Measurements from ENCODE around the gene FRMD1. TPM values are rescaled to one million over a fixed set of nuclear protein-coding genes. Genes with fewer than 3 reads are reported as not detected.

Gene FRMD1
- total RNA-seq, 3 donors from 2014 or later (not counting 1 experiment from before 2014, with no cell fraction given), result not detected

- intact Hi-C loops (cut with micrococcal nuclease), result no loop called here
Observed at GRCh38 chr6:168100011-168100802, 21.2 kb upstream of the FRMD1 start.

DNA sequence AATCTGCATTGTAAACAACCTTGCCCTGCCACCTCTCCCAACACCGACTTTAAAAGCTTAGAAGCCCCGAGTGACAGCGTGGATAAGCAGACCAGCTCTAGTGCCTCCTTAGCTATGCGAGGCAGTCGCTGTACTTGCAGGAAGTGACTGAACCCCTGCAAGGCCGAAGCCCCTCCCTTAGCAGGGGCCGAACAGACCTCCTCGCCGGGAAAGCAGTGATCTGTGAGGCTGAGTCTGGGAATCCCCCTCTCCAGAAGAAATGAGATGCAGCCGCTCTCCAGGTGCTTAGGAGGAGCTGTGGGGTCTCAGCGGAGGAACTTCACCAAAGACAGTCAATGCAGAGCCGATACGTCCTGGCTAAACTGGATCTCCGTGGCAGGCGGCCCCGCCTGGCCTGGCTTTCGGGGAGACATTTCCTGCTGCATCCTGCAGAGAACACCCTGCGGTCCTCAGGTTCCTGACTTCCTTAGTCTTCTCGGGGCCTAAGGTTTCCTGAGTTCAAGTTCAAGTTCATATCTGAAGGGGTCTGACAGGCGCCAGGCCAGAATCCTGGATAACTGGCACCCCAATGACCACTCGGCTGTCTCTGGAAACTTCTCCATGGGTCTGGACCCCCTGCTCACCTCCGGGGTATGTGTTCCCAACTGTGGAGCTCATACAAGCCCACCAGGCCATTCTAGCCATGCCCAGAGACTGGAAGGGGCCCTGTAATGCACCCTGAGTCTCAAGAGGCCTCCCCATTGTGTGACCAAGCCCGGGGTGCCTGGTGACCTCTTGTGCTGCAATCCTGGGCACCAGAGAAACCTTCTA is 20.4 kb upstream of the FRMD1 start:
- ATAC-seq (no peak), DNase-seq (no peak)

More at GRCh38 chr6:168100011-168100802, 21.2 kb upstream of the FRMD1 start:
- no peak overlapping the region for H3K4me3 ChIP-seq (ENCODE audit: low read length)
- no peaks in the 10 kb centered on the region for H3K36me3 ChIP-seq (ENCODE audit: control insufficient read depth, insufficient read depth, low read length)
- H3K27me3 ChIP-seq (ENCODE audit: control insufficient read depth, insufficient read depth, low read length), result peaks cover 3% of the 10 kb centered on the region
- Mint-ChIP-seq H3K4me3 (no peak overlapping the region), H3K27me3 (ENCODE audit: low read depth in 2 of 2) (peaks cover 21 to 23% of the 10 kb centered on the region in 2 donors), H3K9me3 (no peaks in the 10 kb centered on the region), H3K36me3 (no peaks in the 10 kb centered on the region), H3K27ac (no peak overlapping the region), H3K4me1 (no peaks in the 10 kb centered on the region)
- 78% methylated on average over 23 of the region's 26 CpGs for WGBS (ENCODE audit: insufficient coverage)
- TF ChIP-seq, protein P1, sequence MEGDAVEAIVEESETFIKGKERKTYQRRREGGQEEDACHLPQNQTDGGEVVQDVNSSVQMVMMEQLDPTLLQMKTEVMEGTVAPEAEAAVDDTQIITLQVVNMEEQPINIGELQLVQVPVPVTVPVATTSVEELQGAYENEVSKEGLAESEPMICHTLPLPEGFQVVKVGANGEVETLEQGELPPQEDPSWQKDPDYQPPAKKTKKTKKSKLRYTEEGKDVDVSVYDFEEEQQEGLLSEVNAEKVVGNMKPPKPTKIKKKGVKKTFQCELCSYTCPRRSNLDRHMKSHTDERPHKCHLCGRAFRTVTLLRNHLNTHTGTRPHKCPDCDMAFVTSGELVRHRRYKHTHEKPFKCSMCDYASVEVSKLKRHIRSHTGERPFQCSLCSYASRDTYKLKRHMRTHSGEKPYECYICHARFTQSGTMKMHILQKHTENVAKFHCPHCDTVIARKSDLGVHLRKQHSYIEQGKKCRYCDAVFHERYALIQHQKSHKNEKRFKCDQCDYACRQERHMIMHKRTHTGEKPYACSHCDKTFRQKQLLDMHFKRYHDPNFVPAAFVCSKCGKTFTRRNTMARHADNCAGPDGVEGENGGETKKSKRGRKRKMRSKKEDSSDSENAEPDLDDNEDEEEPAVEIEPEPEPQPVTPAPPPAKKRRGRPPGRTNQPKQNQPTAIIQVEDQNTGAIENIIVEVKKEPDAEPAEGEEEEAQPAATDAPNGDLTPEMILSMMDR (IDR thresholded peaks at IDR 0.05), result no peak
- no peaks in the 10 kb centered on the region for H3K9me3 ChIP-seq (ENCODE audit: control insufficient read depth, insufficient read depth, low read length)
- ATAC-seq (no peak), DNase-seq (no peak)
- no peaks in the 10 kb centered on the region for H3K4me1 ChIP-seq (ENCODE audit: control insufficient read depth, insufficient read depth, low read length)
- no peak overlapping the region for H3K27ac ChIP-seq (ENCODE audit: low read length)

DNA sequence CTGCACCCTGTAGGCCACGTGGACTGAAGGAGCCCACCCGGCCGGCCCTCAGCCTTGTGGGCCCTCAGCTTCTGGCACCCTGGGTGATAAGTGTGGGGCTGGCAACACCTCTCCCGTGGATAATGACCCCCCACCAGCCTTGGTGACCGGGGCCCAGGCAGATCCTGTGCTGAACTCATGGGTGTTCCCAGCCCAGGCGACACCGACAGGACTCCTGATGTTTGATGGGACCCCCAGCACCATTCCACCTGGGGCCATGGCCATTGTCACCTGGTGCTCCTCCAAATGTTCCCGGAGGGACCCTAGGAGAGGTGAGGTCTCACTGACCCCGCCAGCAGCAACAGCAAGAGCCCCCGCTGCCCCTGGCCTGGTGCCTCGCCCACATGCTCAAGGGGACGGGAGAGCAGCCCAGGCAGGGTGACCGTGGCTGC is 19.4 kb upstream of the FRMD1 start:
- TF ChIP-seq, protein P1 (IDR thresholded peaks at IDR 0.05), result no peak
- no peaks in the 10 kb centered on the region for H3K9me3 Mint-ChIP-seq
- DNase-seq (no peak), ATAC-seq (no peak)
- intact Hi-C loops (cut with micrococcal nuclease), result no loop called here
- H3K36me3 ChIP-seq (ENCODE audit: control insufficient read depth, insufficient read depth, low read length), result no peaks in the 10 kb centered on the region
- no peak overlapping the region for H3K27ac ChIP-seq (ENCODE audit: low read length)
- H3K4me1 ChIP-seq (ENCODE audit: control insufficient read depth, insufficient read depth, low read length), result no peaks in the 10 kb centered on the region
- H3K27me3 Mint-ChIP-seq (ENCODE audit: low read depth in 2 of 2), result peaks cover 19% of the 10 kb centered on the region in 2 donors
- WGBS (ENCODE audit: insufficient coverage), result 88% methylated on average over 13 of the region's 13 CpGs
- H3K36me3 Mint-ChIP-seq, result no peaks in the 10 kb centered on the region
- no peaks in the 10 kb centered on the region for H3K4me1 Mint-ChIP-seq
- no peak overlapping the region for H3K27ac Mint-ChIP-seq
- H3K4me3 ChIP-seq (ENCODE audit: low read length), result no peak overlapping the region
- H3K27me3 ChIP-seq (ENCODE audit: control insufficient read depth, insufficient read depth, low read length), result peaks cover 3% of the 10 kb centered on the region
- no peaks in the 10 kb centered on the region for H3K9me3 ChIP-seq (ENCODE audit: control insufficient read depth, insufficient read depth, low read length)
- H3K4me3 Mint-ChIP-seq, result no peak overlapping the region

More for the DNA sequence above, 20.4 kb upstream of the FRMD1 start:
- H3K27me3 Mint-ChIP-seq (ENCODE audit: low read depth in 2 of 2), result peaks cover 21 to 23% of the 10 kb centered on the region in 2 donors
- H3K27ac Mint-ChIP-seq, result no peak overlapping the region
- H3K9me3 Mint-ChIP-seq, result no peaks in the 10 kb centered on the region
- no peaks in the 10 kb centered on the region for H3K4me1 ChIP-seq (ENCODE audit: control insufficient read depth, insufficient read depth, low read length)
- no peaks in the 10 kb centered on the region for H3K36me3 Mint-ChIP-seq
- no peaks in the 10 kb centered on the region for H3K4me1 Mint-ChIP-seq
- no peaks in the 10 kb centered on the region for H3K9me3 ChIP-seq (ENCODE audit: control insufficient read depth, insufficient read depth, low read length)
- no peak overlapping the region for H3K4me3 ChIP-seq (ENCODE audit: low read length)
- H3K27me3 ChIP-seq (ENCODE audit: control insufficient read depth, insufficient read depth, low read length), result peaks cover 3% of the 10 kb centered on the region
- H3K4me3 Mint-ChIP-seq, result no peak overlapping the region
- H3K27ac ChIP-seq (ENCODE audit: low read length), result no peak overlapping the region
- TF ChIP-seq, protein P1 (IDR thresholded peaks at IDR 0.05), result no peak
- no peaks in the 10 kb centered on the region for H3K36me3 ChIP-seq (ENCODE audit: control insufficient read depth, insufficient read depth, low read length)
- intact Hi-C loops (cut with micrococcal nuclease), result no loop called here
- WGBS (ENCODE audit: insufficient coverage), result 59% methylated on average over 23 of the region's 23 CpGs

Measured in natural killer cell (primary cell).